ENCODE results near the gene CREBBP. TPM values are rescaled to one million over a fixed set of nuclear protein-coding genes. Genes with fewer than 3 reads are reported as not detected.

The CREBBP gene
- total and polyA plus RNA-seq, 9 of the 15 experiments (the other 6 are each of a cell fraction or from before 2014, with no cell fraction given) = 0.70 to 24.8 (median 5.6) TPM

- TF ChIP-seq, protein P1, sequence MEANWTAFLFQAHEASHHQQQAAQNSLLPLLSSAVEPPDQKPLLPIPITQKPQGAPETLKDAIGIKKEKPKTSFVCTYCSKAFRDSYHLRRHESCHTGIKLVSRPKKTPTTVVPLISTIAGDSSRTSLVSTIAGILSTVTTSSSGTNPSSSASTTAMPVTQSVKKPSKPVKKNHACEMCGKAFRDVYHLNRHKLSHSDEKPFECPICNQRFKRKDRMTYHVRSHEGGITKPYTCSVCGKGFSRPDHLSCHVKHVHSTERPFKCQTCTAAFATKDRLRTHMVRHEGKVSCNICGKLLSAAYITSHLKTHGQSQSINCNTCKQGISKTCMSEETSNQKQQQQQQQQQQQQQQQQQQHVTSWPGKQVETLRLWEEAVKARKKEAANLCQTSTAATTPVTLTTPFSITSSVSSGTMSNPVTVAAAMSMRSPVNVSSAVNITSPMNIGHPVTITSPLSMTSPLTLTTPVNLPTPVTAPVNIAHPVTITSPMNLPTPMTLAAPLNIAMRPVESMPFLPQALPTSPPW (CRISPR knock-in tag; IDR thresholded peaks at IDR 0.05) = peak; percentile 67
- TF ChIP-seq NFRKB (IDR thresholded peaks at IDR 0.05; ENCODE audit: low read depth) (no peak), E2F3 (CRISPR knock-in tag; IDR thresholded peaks at IDR 0.05) (no peak), SNAPC5 (CRISPR knock-in tag; IDR thresholded peaks at IDR 0.05) (no peak), RBM34 (IDR thresholded peaks at IDR 0.05; ENCODE audit: borderline replicate concordance, insufficient read depth, low read length) (no peak), ZSCAN29 (IDR thresholded peaks at IDR 0.05) (no peak), ZNF124 (CRISPR knock-in tag; IDR thresholded peaks at IDR 0.05) (no peak), HDAC2 (IDR thresholded peaks at IDR 0.05) (no peak), CBFB (CRISPR knock-in tag; IDR thresholded peaks at IDR 0.05) (no peak), CHD2 (IDR thresholded peaks at IDR 0.05; ENCODE audit: low read depth, low read length) (no peak), STAT5B (CRISPR knock-in tag; IDR thresholded peaks at IDR 0.05) (no peak), TEAD2 (tag; IDR thresholded peaks at IDR 0.05) (no peak), ZNF639 (CRISPR knock-in tag; conservative IDR thresholded peaks at IDR 0.05 in 1 of 2, IDR thresholded peaks at IDR 0.05 in 1 of 2) (no peak), MAFF (IDR thresholded peaks at IDR 0.05; ENCODE audit: low read length) (no peak), ZBTB7A (IDR thresholded peaks at IDR 0.05; ENCODE audit: borderline replicate concordance, control insufficient read depth, low read depth, low read length) (peak; percentile 62; the same call in 1 of the 2 replicates), HCFC1 (IDR thresholded peaks at IDR 0.05; ENCODE audit: low read depth, low read length) (no peak), MAZ (CRISPR knock-in tag; conservative IDR thresholded peaks at IDR 0.05 in 1 of 2, IDR thresholded peaks at IDR 0.05 in 1 of 2) (peak in 1 of 2 experiments; percentile 75; a peak in 2 of 4 replicates), SMARCA4 (IDR thresholded peaks at IDR 0.05) (0 out of 2 replicates have a peak, but pooled peaks have one; percentile 11), ZBTB33 (CRISPR knock-in tag; IDR thresholded peaks at IDR 0.05) (no peak), FOXM1 (IDR thresholded peaks at IDR 0.05; ENCODE audit: low read depth) (0 out of 2 replicates have a peak, but pooled peaks have one; percentile 12), FOXM1 (CRISPR knock-in tag; IDR thresholded peaks at IDR 0.05; ENCODE audit: low read depth) (no peak), RFX7 (CRISPR knock-in tag; IDR thresholded peaks at IDR 0.05) (no peak), SOX6 (IDR thresholded peaks at IDR 0.05) (peak; percentile 61), ZNF134 (CRISPR knock-in tag; conservative IDR thresholded peaks at IDR 0.05) (peak; percentile 92)
- TF ChIP-seq, protein P2, sequence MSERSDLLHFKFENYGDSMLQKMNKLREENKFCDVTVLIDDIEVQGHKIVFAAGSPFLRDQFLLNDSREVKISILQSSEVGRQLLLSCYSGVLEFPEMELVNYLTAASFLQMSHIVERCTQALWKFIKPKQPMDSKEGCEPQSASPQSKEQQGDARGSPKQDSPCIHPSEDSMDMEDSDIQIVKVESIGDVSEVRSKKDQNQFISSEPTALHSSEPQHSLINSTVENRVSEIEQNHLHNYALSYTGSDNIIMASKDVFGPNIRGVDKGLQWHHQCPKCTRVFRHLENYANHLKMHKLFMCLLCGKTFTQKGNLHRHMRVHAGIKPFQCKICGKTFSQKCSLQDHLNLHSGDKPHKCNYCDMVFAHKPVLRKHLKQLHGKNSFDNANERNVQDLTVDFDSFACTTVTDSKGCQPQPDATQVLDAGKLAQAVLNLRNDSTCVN (CRISPR knock-in tag; IDR thresholded peaks at IDR 0.05) = no peak
Measured at GRCh38 chr16:3861808-3862451, 18.6 kb downstream of the CREBBP start (continued).

Data from K562 (cell line).